Measurements from ENCODE around the gene SLC38A10.
A peak's percentile ranks its signal among the peaks of the same experiment; 100 is the strongest.

DNA sequence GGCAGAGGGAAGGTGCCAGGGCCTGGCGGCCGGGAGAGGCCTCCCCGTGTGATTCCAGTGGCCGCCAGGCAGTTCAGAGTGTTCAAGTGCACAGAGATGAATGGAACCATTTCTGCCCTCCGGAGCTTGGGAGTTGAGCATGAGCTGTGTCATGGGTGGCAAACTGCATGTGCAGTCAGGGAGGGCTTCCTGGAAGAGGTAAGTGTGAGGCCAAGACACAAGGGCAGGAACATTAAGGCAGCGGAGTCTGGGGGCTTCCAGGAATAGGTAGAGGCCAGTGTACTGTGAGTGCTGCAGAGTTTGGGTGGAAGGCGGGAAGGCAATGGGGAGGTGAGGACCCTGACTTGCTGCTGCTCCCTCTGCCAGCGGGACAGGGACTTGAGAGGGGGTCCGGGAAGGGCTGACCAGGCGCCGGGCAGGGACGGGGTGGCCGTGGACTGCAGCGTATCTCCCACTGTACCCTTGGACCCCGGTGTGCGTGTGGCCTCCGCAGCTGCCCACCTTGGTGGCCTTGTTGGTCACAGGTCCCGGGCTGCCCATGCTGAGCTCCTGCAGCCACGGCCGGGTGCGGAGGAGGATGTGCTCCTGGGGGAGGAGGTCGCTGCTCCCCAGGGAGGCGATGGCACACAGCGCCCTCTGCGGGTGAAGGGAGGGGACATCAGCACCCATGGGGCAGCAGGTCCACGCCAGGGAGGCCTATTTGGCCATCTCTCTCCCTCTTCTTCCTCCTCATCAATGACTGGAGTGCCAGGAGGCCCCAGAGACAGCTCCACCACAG, 64.9 kb downstream of the SLC38A10 start:
- TF ChIP-seq CTCF (IDR thresholded peaks at IDR 0.05) (peak in 2 of 6 experiments; percentile 13 to 21), POLR2A (IDR thresholded peaks at IDR 0.05) (no peak), EP300 (IDR thresholded peaks at IDR 0.05) (no peak), POLR2AphosphoS5 (IDR thresholded peaks at IDR 0.05) (no peak)
